Activated CD4-positive, CD25-positive, alpha-beta regulatory T cell (primary cell): ENCODE data around the gene PCDH17.

Experiments used
- DNase-seq, 4 experiments: peaks; one replicate each; lab custom pipeline; 2025; lab: John Stamatoyannopoulos, UW

Gene PCDH17

DNA sequence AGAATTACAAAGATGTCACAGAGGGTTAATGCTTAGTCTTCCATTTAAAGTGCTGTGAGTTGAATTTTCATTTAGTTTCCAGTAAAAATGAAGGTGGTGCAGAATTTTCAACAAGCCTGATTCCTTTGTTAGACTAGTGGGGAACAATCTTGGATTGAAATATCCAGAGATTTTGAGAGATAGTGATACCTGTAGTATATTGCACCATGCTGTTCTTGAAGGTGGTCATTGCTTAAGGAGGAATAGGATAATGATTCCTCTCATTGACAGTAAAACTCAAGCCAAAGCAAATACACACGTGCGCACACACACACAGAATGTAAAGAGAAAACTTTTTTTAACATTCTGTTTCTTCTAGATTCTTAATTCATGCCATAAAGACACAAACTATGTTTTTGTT is 5.3 kb downstream of the PCDH17 start:
- no peak for DNase-seq

- DNase-seq: no peak
Observed at GRCh38 chr13:57637515-57637914, 6.0 kb downstream of the PCDH17 start.

- DNase-seq: no peak
Observed at GRCh38 chr13:57638186-57638890, 6.8 kb downstream of the PCDH17 start.

- DNase-seq: no peak
Observed at GRCh38 chr13:57640607-57641006, 9.1 kb downstream of the PCDH17 start.

GRCh38 chr13:57641051-57641450 is 9.5 kb downstream of the PCDH17 start:
- DNase-seq: no peak

- no peak for DNase-seq
Observed at GRCh38 chr13:57644106-57644505, 12.6 kb downstream of the PCDH17 start.

DNA sequence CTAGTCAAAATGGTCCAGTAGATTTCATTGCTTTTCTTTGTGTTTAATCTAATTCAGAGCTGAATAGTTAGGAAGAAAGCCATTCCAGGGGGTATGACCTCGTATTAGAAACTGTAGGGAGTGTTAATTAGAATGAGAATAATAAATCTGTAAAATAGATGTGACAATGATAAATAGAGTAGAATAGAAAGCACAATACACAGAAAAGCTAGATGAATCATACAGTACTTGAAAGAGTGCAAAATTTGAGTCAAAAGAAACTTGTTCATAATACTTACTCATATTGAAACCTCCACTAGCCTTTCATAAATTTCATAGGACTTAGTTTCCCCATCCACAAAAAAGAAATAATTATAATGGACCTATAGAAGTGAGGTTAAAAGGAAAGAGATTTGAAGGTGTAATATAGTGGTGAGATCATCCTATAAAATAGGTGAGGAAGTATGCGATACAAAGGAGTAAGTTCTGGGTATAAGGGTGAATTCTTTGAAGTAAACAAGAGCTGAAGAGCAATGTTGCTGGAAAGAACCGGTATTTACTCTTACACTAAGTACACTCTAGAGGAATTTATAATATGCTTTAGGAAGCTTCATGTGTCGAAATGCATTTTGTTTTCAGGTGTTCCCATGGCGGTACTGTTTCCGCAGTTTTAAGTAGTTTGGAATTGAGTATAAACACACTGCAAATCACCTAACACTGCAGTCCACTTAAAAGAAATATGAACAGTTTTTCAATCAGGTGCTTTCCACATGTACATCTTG is 21.9 kb downstream of the PCDH17 start:
- no peak for DNase-seq

- DNase-seq: no peak
Observed at GRCh38 chr13:57665481-57665880, 33.9 kb downstream of the PCDH17 start.

GRCh38 chr13:57666131-57666953 is 34.8 kb downstream of the PCDH17 start:
- DNase-seq: no peak

DNA sequence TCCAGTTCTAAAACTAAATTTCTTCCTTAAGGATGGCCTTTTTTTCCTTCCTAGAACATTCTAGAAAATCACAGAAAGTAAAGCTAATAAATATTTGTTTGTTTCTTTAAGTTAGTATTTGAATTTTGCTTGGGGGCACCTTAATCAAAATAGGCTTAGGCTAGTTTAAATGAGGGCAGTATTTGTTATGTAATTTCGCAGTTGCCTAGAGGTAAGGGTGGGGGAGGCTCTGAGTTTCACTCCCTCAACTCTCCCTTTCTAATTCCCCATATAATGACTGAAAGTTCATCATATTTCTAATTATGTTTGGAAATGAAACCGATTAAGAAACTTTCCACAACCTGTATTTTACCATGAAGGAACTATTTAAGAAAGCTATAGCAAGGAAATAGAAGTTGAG is 40.6 kb downstream of the PCDH17 start:
- DNase-seq: no peak

GRCh38 chr13:57673197-57673596 is 41.7 kb downstream of the PCDH17 start:
- no peak for DNase-seq

DNA sequence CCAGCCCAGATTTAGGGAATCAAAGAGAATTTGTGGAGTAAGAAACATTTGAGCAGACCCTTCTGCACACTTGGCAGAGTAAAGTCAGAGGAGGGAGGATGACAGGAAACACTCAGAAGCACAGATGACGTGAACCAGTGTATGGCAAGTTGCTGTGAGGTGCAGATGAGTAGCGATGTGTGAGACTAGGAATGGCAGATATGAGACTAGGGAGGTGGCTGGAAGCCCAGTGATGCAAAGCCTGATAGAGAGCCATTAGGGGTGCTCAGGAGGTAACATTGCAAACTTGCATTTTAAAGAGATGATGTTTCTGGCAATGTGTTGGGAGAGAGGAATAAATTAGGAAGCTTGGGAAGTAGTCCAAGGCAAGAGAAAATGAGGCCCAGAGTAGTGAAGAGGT is 44.0 kb downstream of the PCDH17 start:
- DNase-seq: no peak

DNA sequence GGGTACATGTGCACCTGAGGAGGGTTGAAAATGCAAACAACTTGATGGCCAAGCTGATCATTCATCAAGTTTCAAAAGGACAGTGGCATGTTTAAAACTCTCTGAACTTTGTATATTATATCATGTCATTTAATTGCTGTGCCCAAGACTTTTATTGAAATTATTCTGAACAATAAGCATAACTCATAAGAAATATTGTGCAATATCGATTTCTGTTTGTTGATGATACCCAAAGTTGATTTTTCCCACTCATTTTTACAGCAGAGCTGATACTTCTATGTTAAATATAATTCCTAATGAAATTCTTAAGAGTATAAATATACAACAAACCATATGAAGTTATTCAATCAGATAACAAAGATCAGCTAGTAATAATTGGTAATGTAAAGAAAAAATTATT is 49.1 kb downstream of the PCDH17 start:
- no peak for DNase-seq

DNA sequence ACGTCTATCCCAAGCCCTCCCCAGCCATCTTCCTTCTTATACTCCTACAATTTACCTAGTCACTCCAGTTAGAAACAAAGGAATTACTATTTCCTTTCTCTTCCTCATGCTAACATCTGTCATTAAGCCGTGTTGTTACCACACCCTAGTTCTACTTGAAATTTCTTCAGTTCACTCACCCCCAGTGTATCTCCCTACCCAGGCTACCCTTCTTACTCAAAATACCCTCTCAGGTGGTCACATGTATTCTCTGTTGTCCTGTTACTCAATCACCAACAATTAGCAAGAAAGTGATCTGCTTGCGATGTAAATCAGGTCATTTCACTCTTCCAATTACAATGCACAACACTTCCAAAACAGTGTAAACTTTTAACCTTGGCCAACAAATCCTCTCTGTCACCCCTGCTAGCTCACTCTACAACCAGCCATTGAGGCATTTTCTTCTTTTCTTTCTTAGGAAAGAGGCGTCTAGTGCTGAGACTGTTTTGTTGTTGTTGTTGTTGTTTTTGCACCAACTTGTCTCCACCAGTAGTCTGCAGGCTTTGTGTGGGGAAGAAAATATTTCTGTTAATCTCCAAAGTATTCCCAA is 50.7 kb downstream of the PCDH17 start:
- no peak for DNase-seq

DNA sequence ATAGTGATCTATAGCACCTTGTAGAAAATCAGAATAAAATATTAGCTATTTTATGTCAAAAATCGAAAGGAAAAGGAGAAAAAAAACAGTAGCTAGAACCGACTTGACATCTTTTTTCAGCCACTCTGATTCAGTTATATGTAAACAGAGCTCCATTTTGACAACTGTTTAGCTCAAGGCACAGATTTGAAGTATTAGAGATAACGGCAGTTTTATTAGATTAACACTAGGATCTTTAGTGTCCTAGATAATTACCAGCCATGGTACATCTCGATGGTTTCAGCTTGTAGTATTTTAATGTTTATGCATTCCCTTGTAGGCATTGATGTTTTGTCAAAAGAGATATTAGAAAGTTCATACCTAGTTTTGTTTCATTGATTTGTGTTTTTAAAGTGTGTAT is 67.3 kb downstream of the PCDH17 start:
- DNase-seq: no peak

GRCh38 chr13:57704031-57704430 is 72.5 kb downstream of the PCDH17 start:
- DNase-seq: no peak

DNA sequence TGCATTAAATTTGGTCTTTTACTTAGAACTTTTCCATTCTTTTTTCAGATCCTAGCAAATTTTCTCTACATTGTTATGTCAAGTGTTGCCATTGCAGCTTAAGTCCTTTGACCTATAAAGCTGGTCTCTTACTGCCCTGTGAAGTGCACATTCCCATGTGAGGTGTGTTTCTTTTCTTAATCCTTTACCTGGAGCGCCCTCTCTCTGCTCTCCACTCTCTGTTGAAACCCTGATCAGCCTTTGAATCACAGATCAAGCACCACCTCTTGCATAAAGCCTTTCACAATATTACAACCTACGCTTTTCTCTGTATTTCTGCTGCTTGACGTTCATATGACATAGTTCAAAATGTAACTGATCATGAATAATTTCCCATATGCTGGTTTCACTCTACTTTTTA is 84.8 kb downstream of the PCDH17 start:
- no peak for DNase-seq

DNA sequence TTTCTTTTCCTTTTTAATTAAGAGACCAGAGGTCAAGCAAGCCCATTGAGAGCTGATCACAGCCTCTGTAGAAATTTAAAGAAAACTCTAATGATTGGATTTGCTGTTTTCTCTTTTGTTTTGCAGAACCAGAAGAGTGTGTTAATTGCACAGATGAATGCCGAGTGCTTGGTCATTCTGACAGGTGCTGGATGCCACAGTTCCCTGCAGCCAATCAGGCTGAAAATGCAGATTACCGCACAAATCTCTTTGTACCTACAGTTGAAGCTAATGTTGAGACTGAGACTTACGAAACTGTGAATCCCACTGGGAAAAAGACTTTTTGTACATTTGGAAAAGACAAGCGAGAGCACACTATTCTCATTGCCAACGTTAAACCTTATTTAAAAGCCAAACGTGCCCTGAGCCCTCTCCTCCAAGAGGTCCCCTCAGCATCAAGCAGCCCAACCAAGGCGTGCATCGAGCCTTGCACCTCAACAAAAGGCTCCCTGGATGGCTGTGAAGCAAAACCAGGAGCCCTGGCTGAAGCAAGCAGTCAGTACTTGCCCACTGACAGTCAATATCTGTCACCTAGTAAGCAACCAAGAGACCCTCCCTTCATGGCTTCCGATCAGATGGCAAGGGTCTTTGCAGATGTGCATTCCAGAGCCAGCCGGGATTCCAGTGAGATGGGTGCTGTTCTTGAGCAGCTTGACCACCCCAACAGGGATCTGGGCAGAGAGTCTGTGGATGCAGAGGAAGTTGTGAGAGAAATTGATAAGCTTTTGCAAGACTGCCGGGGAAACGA is 93.1 kb downstream of the PCDH17 start:
- no peak for DNase-seq

- no peak for DNase-seq
Observed at GRCh38 chr13:57725480-57725879, 93.9 kb downstream of the PCDH17 start.

- no peak for DNase-seq
Observed at GRCh38 chr13:57726981-57727380, 95.4 kb downstream of the PCDH17 start.

DNA sequence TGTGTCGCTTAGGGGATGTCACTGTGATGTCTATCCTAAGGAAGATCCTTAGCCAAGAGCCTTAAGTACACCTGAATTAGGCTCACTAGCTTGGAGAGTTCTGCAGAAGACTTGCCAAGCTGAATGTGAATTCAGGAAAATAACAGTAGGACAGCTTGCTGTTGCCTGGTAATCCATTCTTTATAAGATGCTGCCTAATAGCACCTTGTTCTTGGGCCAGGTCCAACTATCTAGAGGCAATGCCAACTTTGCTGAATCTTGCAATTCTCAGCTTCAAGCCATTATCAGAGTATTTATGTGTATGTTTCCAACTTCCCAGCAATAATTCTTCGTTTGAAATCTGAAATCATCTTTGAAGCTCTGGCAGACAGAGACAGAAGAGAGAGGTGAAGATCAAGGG is 102.8 kb downstream of the PCDH17 start:
- no peak for DNase-seq

DNA sequence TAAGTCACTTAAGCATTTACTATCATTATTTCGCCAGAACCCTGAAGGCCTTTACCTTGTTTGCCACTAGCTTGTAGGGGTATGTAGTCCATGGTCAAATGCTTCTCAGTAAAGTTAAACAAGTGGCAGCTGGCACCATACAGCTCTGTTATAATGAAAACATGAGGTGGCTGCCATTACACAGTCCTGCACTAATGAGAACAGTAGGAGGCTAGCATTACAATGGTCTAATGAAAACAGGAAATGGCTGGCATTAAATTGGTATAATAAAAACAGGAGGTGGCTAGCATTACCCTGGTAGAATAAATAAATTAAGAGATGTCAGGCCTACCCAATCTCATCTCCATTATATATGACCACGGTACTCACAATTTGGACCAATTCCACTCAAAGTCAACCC is 107.5 kb downstream of the PCDH17 start:
- DNase-seq: no peak
